Smooth muscle cell of the pulmonary artery (primary cell): ENCODE measurements around the gene CMYA5. TPM values are rescaled to one million over a fixed set of nuclear protein-coding genes. Genes with fewer than 3 reads are reported as not detected.

Experiments used
- total RNA-seq: library from RNA; depleted of rRNA; stranded (reverse); fragments of >200 nt; gene quantifications from 2 replicates; pipeline ENCODE4 v1.2.3, GENCODE V29; 2014

Gene CMYA5
- total RNA-seq = 0.52 and 0.69 TPM in 2 replicates

DNA sequence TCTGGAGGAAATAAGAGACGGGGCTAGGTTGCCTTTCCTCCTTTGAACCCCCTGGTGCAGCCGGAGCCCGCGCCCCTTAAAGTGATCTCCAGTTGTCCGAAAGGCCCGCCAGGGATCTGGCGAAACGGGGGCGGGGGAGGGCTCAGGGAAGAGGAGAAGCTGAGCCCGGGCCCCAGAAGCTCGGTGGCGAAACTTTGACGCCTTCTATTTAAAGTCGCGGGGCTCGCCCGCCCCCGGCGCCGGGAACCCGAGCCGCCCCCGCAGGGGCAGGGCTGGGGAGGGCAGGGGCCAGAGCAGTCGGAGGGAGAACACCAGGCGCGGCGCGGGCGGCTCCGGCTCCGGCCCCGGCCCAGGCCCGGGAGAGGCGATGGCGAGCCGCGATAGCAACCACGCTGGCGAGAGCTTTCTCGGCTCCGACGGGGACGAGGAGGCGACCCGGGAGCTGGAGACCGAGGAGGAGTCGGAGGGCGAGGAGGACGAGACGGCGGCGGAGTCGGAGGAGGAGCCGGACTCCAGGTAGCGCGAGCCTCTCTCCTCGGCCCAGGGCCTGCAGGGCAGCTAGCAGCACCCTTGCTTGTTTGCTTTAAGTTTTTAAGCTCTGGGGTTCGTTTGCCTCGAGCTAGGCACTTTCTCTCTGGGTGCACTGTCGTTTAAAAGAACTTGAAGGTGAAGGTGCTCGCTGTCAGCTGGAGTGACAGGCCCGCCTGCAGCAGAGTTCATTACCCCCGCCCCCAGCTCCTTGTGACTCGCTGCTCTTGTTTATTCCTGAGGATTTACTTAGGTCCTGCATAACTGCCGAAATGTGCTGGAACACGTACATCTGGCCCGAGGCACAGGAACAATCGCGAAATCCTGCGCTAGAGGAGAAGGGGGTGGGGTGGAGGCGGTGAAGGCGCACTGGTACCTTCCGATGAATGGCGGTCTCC is at the start of gene CMYA5:
TSS of gene CMYA5 (plus strand) at position 296 of the 926 bp plus-strand sequence. CDS start at position 368, 72 bp downstream.

Other genes starting within 250 kb of the CMYA5 start
- gene HOMER1, start 175.7 kb upstream of the CMYA5 start, total RNA-seq = 7.4 and 11.0 TPM in 2 replicates
- 35.7 and 39.4 TPM in 2 replicates for gene TENT2, start 77.4 kb upstream of the CMYA5 start, total RNA-seq